Limb (tissue), 2 donors: ENCODE results near the gene COL23A1.
A peak's percentile ranks its signal among the peaks of the same experiment; 100 is the strongest.

Experiments used
- DNase-seq, 2 donors: peaks; one replicate each; pipeline ENCODE4 v3.0.0-alpha.2; 2016; ENCODE audit errors: extremely low spot score in 2 of 2

COL23A1 gene

DNA sequence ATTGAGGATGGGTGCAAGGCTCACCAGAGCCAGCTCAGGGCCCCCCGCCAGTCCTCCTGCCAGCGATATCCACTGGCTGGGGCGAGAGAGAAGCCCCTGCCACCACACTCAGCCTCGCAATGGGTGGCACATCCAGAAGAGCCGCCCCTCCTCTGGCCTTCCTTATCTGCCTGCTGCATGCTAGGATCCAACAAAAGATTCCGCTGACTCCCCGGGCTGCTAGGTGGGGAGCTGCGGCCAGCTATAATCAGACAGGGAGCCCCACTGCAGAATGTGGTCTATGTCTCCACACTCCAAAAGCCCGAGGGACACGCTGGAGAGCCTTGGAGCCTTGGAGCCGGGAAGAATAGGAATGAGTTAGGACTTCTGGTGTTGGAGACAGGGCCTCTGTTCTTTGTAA lies 32.8 kb downstream of the COL23A1 start:
- no peak for DNase-seq

DNA sequence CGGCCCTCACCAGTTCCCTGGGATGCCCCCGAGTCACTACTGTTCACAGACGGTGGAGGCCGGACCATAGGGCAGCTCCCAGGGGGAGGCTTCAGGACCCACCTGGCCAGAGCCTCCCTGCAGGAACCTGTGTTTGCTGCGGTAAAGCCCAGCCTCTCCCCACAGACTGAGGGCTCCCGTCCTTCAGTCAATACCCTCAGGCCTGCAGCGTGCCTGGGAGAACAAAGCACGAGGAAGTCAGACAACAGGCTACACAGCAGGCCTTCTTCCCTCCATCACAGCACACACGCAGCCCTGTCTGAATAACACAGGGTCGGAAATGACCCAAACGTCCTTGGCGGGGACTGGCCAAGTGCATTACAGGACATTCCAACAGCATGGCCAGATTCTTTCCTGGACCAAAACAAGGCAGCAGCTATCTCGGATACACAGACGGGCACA lies 34.4 kb downstream of the COL23A1 start:
- DNase-seq: no peak

DNA sequence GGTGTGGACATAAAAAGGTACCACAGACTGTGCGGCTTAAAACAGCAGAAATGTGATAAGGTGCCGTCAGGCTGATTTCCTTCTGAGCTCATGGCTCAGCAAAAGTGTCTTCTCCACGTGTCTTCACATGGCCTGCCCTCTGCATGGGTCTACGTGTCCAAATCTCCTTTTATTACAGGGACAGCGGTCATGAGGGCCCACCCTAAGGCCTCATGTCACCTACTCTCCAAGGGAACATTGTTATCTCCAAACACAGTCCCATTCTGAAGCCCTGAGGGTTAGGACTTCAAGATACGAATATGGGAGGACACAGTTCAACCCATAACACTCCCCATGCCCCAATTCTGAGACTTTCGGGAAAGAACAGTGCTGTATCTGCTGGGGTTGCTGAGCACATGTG lies 35.2 kb downstream of the COL23A1 start:
- DNase-seq: no peak

DNA sequence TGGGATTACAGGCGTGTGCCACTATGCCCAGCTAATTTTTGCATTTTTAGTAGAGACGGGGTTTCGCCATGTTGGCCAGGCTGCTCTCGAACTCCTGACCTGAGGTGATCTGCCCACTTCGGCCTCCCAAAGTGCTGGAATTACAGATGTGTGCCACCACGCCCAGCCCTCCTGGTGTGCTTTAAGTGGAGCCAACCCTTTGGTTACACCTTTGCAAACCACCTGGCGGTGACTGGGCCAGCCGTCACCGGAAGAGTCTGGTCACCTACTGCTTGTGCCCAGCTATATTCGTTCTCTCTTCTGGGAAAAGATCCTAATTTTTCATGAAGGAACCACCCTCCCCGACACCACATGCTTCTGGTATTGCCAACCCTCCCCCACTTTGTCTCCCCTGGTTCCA lies 35.9 kb downstream of the COL23A1 start:
- DNase-seq: no peak

DNA sequence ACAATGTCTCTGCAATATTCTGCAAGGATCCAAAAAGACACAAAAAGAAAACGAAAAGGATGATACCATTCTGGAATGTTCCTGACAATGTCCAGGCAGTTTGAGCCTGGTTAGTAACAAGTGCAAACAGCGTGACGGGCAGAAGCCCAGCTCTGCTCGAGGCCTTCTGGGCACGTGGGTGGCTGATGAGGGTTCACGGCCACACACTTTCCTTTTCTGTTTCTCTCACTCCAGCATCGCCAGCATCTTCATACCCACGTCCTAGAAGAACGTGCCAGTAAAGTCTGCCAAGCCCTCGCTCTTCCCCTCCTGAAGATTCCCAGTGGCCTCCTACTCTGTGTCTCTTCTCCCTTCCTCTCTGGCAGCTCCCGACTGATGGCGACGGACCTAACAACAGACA lies 36.7 kb downstream of the COL23A1 start:
- no peak for DNase-seq

DNA sequence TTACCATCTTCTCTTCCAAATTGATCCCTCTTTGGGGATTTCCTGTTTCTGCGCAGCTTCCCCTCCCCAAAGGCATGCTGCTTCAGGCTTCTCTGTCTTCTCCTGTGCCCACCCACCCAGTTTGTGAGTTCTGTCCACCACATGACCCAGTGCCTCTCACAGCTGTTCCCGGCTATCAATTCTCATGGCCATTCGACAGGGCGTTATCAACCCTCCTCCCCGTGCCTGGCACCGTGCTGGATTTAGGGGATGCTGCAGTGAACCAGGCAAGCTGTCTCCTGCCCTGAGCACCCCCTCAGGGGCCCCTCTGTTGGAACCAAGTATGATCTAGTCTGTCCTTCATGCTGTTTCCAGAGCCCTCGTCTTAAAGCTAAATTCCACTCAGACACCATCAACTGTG lies 38.7 kb downstream of the COL23A1 start:
- no peak for DNase-seq

DNA sequence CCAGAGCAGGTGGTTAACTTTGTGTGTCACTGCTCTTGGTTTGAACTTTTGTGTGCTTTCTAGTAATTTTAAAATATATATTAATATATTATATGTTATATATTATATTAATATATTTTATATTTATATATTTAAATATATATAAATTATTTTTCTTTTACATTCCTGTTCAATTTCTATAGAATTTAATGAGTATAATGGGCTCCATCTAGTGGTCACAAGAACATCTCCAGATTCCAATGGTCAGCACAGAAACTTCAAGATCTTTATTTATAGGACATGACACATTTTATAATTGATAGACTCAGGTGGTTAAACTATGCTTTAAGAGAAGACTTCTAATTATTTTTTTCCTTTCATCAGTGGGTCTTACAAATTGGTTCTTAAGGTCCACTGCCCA lies 39.1 kb downstream of the COL23A1 start:
- peak in 1 of 2 donors; percentile 80 for DNase-seq

DNA sequence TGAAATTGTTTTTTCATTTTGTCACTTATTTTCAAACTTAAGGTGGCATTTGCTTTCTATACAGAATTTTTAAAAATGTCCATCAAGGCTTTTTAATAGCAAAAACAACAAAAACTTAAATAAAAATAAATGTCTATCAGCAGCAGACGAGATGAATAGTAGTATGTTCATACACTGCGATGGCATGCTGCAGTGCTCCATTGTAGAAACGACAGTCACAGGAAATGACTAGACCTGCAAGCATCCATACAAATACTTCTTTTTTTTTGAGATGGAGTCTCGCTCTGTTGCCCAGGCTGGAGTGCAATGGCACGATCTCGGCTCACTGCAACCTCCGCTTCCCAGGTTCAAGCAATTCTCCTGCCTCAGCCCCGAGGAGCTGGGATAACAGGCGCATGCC lies 41.4 kb downstream of the COL23A1 start:
- no peak for DNase-seq

DNA sequence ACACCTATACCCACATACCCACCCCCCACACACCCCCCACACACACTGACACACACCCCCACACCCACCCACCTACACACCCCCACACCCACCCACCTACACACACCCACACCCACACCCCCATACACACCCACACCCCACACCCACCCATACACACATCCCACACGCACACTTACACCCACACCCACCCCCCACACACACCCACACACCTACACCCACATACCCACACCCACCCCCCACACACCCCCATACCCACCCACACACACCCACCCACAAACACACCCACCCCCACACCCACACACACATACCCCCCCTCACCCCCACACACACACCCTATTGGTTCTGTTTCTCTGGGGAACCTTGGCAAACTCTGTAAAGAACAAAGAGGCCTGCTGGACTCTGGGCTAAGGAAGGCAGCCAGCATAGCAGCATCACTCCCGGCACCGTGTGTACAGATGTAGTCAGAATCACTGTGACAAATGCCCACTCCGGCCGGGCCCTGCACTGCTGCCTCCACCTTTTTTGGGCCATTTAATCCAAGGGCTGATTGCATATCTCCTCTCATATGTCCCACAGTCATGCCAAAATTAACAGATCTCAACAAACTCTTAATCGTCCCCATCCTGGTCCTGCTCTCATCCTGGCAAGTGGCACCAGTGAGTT lies 42.3 kb downstream of the COL23A1 start:
- DNase-seq: no peak

DNA sequence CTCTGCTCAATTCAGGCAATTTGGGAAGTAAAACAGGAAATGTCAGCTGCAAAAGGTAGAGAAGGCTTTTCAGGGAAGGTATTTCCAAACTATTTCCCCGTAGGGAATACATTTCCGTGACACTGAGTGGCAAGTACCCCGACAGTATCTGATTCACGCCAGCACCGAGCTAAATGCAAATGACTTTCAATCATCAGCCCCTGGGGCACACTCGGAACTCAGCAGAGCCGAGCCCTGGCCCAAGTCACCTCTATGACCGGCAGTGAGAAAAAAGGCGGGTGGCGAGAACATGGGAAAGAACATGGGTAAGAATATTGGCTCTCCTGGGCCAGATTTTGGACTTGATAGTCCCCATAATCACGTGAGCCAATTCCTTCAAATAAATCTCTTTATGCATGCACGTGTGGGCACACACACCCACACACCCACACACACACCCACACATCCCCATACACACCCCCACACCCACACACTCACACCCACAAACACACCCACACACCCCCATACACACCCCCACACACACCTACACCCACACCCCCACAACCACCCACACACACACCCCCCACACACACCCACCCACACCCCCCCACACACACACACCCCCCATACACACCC lies 43.0 kb downstream of the COL23A1 start:
- DNase-seq: peak in 1 of 2 donors; percentile 11

DNA sequence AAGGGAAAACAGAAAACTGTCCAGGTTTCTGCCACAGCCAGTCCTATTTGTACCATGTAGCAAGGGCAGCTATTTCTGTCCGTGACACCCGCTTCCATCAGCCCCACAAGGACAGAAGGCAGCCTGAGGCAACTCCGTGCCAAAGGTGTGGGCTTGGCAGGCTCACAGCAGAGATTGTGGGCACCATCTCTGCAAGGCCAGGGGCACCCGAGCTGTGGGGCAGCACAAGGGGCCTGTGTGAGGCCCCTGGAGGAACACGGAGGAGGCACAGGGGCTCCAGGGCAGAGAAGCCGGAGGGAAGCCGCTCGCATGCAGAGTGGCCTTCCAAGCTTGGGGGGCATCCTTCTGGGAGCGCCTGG lies 43.5 kb downstream of the COL23A1 start:
- DNase-seq: peak in 1 of 2 donors; percentile 12

DNA sequence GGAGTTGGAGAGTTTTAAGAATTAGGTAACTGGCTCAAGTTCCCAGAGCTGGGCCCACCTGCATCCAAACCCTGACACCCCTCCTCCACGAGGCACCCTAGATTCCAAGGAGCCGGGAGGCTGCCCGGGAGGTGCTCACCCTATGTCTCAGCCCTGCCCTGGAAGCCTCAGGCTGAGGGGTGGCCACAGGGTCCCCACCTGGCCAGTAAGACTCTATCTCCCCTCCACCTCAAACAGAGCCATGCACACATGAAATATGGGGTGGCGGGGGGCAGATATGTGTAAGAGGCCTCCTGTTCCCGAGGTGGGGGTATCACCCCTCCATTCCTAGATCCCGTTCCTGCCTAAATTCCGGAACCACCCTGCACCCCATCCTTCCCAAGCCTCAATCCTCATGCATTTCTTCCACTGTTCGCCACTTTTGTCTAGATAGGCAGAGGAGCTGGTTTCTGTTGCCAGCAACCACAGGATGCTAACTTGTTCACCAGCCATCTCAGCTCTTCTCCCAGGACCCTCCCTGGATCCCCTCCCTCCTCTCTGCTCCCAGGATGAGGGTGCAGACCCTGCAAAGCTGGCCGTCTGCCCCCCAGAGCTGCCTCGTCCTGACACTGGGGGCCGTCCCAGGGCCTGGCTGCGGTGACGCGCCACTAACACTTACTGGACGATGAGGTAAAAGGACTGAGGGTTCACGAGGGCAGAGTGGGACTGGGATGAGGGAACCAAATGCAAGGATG lies 44.1 kb downstream of the COL23A1 start:
- DNase-seq: peak in 1 of 2 donors; percentile 14

DNA sequence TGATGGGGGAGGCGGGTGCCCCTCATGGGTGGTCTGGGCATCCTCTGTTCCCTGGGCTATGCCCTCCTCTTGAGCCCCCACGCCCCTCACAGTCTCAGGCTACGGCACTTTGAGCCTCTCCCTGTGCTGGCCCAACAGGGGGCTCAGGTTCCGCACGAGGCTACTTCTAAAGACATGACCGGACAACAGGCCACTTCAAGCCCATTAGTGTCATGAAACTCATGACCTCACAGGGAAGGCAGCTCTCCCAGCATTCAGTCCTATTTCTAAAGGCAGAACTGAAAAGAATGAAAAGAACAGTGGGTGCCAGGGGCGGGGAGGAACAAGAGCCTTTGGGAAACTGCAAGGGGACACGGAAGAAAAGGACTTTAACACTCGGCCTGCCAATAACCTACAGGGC lies 45.0 kb downstream of the COL23A1 start:
- DNase-seq: no peak

DNA sequence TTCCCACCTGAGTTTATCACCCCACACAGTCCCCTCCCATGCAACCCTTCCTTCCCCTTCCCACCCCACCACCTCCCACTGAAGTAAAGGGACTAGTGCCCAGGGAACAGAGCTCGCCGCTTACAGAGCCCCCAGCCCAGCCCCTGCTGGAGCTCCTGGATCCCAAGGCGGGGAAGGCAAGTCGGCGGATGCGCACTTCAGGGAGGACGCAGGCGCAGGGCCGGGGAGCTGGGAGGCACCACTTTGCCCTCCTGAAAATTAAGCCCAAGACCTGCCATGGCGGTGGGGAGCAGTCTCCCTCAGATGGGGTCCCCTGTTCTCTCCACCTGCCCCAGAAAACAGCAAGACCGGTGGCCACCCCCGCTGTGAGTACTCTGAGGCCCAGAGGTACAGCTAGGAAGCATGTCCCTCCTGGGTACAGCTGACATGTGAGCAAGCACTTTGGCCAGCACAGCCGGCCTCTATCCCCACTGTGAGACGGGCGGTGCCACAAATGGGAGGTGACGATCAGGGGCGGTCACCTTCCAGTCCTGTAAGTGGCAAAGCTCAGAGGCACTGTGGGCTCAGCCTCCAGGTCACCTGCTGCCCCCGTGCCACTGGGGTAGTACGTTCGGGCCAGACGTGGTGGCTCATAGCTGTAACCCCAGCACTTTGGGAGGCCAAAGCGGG lies 45.9 kb downstream of the COL23A1 start:
- no peak for DNase-seq

DNA sequence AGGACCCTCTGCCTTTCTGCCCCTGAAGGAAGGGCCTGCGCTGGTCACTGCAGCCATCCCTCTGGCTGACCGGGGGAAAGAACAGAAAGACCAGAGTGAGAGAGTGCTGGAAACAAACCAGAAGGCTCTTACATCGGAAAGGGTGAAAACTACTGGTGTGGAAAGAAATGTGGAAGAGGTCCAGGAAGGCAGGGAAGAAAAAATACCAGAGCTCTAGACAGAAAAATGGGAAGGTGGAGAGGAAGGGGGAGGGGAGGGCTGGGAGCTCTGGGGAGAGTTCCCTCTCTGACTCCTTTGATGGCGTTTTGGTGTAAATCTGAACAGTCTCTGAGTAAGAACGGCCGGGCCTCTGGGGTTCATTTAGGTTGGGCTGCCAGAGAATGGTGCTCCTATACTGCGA lies 47.7 kb downstream of the COL23A1 start:
- DNase-seq: peak; percentile 50

DNA sequence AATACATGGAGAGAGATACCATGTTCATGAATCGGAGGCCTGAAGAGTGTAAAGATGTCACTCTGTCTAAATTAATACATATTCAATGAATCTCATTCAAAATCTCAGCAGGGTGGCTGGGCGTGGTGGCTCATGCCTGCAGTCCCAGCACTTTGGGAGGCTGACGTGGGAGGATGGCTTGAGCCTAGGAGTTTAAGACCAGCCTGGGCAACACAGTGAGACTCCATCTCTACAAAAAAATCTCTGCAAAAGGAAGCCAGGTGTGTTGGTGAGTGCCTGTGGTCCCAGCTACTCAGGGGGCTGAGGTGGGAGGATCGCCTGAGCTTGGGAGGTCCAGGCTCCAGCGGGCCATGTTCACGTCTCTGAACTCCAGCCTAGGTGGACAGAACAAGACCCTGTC lies 49.7 kb downstream of the COL23A1 start:
- no peak for DNase-seq

DNA sequence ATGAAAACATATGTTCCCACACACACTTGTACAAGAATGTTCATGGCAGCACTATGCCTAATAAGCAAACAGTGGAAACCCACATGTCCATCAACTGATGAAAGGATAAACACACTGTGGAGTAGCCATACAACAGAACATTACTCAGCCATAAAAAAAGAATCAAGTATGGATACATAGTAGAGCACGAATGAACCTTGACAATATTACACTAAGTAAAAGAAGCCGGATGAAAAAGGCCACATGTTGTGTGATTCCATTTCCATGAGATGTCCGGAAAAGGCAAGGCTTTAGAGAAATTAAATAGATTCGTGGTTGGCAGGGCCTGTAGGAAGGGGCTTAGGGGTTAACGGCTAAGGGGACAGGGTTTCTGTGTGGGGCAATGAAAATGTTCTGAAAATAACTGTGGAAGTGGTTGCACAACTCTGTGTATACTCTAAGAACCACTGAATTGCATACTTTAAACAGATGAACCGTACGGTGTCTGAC lies 51.4 kb downstream of the COL23A1 start:
- DNase-seq: no peak

DNA sequence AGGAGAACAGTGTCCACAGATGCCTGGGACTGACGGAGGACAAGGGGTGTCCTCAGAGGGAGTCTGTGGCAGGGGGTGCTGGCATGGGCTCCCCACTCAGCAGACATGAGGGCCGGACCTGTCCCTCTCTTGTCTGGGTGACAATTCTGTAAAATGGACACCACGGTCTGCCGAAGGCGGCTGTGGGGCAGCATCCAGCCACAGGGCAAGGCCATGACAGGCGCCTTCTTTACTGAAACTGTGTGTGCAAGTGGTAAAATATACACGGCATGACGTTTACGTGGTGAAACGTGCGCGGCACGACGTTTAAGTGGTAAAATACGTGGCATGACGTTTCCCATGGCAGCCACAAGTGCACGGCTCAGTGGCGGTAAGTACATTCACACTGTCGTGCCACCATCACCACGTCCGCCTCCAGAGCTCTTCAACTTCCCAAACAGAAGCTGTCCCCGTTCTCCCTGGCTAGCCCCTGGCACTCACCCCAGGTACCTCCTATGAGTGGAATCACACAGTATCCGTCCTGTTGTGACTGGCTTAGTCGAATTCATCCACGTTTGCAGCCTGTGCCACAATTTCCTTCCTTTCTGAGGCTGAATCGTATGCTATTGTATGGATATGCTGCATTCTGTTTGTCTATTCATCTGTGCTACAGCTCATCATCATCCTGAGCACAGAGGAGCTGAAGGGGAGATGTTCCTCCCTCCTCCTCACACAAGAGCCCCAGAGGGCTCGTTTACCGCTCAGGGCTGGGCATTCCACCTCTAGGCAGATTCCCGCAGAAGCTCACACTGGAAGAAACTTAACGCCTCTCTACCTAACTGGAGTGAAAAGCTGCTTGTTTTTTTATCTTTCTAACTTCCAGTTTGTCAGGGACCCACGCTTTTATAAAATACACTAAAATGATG lies 52.5 kb downstream of the COL23A1 start:
- no peak for DNase-seq

DNA sequence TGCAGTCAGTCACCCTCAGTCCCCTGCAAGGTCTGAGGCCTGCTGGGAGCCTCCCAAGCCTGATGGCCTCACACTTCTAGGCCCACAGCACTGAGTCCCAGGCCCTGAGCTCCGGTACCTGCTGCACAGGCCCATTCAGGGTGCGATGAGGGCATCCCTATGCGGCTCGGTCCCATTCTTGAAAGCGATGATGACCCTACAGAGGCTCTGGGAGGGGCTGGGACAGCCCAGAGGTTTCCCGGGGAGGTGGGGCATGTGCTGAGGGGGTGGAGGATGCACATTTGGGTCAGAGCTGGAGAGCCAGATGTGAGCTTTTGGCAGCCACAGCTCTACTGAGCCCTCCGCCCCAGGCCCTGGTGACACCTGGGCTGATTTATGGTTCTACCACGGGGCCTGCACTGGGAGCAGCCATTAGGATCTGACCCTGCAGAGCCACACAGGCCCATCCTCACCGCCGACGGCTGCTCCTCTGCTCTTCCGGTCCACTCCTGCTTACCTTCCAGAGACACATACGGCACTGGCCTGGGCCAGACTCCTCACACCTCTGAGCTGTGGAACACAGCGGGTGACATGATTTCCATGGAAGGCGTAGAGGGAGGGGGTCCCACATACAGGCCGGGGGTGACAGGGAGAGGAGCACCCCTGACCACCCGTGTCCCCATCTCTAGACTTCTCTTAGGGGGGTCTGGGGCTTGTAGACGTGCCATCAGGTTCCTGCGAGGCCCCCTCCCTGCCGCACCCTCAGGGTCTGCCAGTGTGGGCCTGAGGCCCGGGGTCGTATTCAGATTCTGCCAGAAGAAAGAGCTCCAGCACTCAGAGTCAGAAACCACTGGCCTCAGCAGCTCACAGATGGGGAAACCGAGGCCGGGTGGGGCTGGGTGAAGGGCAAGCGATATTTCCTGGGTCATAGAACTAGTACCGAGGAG lies 53.4 kb downstream of the COL23A1 start:
- DNase-seq: no peak
